SK-N-MC (cell line): ENCODE data around the gene BMP2K.

ENCODE experiments used
- EZH2 ChIP-seq: fragments of 200-600 bp; sonication (generic); IDR thresholded peaks from one replicate; pipeline ENCODE4 v1.6.1; 2017; ENCODE audit warnings: antibody characterized with exemption
- FOXP2 ChIP-seq: optimal IDR thresholded peaks from 2 replicates; pipeline ENCODE3; 2011; ENCODE audit warnings: mild to moderate bottlenecking, moderate library complexity; ENCODE audit not compliant: insufficient read depth; ENCODE audit errors: extremely low read length, control extremely low read depth
- POLR2AphosphoS5 ChIP-seq: IDR thresholded peaks from 2 replicates; pipeline ENCODE4 v1.6.1; 2012; ENCODE audit warnings: mild to moderate bottlenecking, low read depth, low read length, borderline replicate concordance

- TF ChIP-seq POLR2AphosphoS5, result no peak
- no peak for TF ChIP-seq EZH2
- no peak for TF ChIP-seq FOXP2
Measured at GRCh38 chr4:78824001-78824400, 47.9 kb downstream of the BMP2K start.
